Keratinocyte (primary cell): Measurements from ENCODE around the gene HDAC7. TPM values are rescaled to one million over a fixed set of nuclear protein-coding genes. Genes with fewer than 3 reads are reported as not detected.

ENCODE experiments used
- DNase-seq: peaks from one replicate; pipeline ENCODE4 v3.0.0-alpha.2; 2011; ENCODE audit warnings: low read depth, missing footprints, low spot score
- FAIRE-seq: peaks from 2 replicates; lab custom pipeline; 2011; peaks lifted over from hg19 to GRCh38; lab: Jason Lieb, UNC
- H2AFZ ChIP-seq: 2 replicates; pipeline ENCODE4 v1.6.0; 2012; ENCODE audit warnings: low read length, control low read depth, inconsistent platforms; ENCODE audit not compliant: control insufficient read depth
- H3K27ac ChIP-seq: 2 replicates; pipeline ENCODE4 v1.5.1; 2011; ENCODE audit warnings: low read length; ENCODE audit not compliant: control insufficient read depth, insufficient read depth
- H3K27me3 ChIP-seq: 3 replicates; pipeline ENCODE4 v1.6.0; 2011; ENCODE audit warnings: low read length; ENCODE audit not compliant: control insufficient read depth, insufficient read depth; ENCODE audit errors: extremely low read depth
- H3K36me3 ChIP-seq, 2 experiments: 2 replicates in 1 of 2; 3 replicates in 1 of 2; pipeline ENCODE4 v1.5.1; 2011; ENCODE audit warnings: low read length in 2 of 2, mild to moderate bottlenecking in 1 of 2; ENCODE audit not compliant: control insufficient read depth in 2 of 2, insufficient read depth in 2 of 2; ENCODE audit errors: extremely low read depth in 1 of 2
- H3K4me1 ChIP-seq: 3 replicates; pipeline ENCODE4 v1.5.1; 2011; ENCODE audit warnings: low read length; ENCODE audit not compliant: control insufficient read depth, insufficient read depth; ENCODE audit errors: extremely low read depth
- H3K4me2 ChIP-seq: 3 replicates; pipeline ENCODE4 v1.6.0; 2011; ENCODE audit warnings: low read depth, low read length; ENCODE audit not compliant: control insufficient read depth, insufficient read depth; ENCODE audit errors: extremely low read depth
- H3K4me3 ChIP-seq, 3 experiments: fragments of 200-600 bp in 1 of 3; sonication (generic) in 1 of 3; 2 replicates in 2 of 3; 3 replicates in 1 of 3; pipeline ENCODE4 v1.5.1; 2011 to 2016; ENCODE audit warnings: low read length in 3 of 3, mild to moderate bottlenecking in 3 of 3, control low read depth in 2 of 3, inconsistent platforms in 1 of 3, low read depth in 1 of 3, mixed read lengths in 1 of 3, mixed run types in 1 of 3, moderate library complexity in 1 of 3; ENCODE audit not compliant: control insufficient read depth in 2 of 3, insufficient read depth in 2 of 3; ENCODE audit errors: extremely low read depth in 1 of 3
- H3K79me2 ChIP-seq: 2 replicates; pipeline ENCODE4 v1.6.0; 2012; ENCODE audit warnings: low read length; ENCODE audit not compliant: control insufficient read depth, insufficient read depth
- H3K9ac ChIP-seq: 3 replicates; pipeline ENCODE4 v1.6.0; 2011; ENCODE audit warnings: low read length; ENCODE audit not compliant: control insufficient read depth, insufficient read depth; ENCODE audit errors: extremely low read depth
- H3K9me1 ChIP-seq: 3 replicates; pipeline ENCODE4 v1.6.0; 2011; ENCODE audit warnings: low read length; ENCODE audit not compliant: control insufficient read depth, insufficient read depth; ENCODE audit errors: extremely low read depth
- H3K9me3 ChIP-seq: 2 replicates; pipeline ENCODE4 v1.5.1; 2012; ENCODE audit warnings: low read depth, low read length; ENCODE audit not compliant: control insufficient read depth
- H4K20me1 ChIP-seq: 3 replicates; pipeline ENCODE4 v1.6.0; 2011; ENCODE audit warnings: low read length; ENCODE audit not compliant: control insufficient read depth, insufficient read depth; ENCODE audit errors: extremely low read depth
- EZH2 ChIP-seq: IDR thresholded peaks from one replicate; pipeline ENCODE4 v1.6.1; 2012; ENCODE audit warnings: inconsistent platforms, mild to moderate bottlenecking, low read length, moderate library complexity
- dilution Hi-C: fragments of 300-500 bp; cut with MboI; formaldehyde crosslinking; loops from one replicate; pipeline ENCODE4 v1.7.0; 2020; ENCODE audit warnings: low sequenced_read_pairs; ENCODE audit not compliant: extremely low pct_ligation_motif_present
- polyA plus RNA-seq, 5 experiments: library from polyadenylated mRNA; depleted of rRNA in 3 of 5; stranded (reverse) in 3 of 5; stranded (forward) in 1 of 5; unstranded in 1 of 5; fragments of >200 nt; gene quantifications; 1 replicate in 1 of 5; 2 replicates in 3 of 5; 3 replicates in 1 of 5; pipeline versions ENCODE4 v1.2.1 to v1.2.3, GENCODE V29; 2011 to 2012; ENCODE audit warnings: missing spikeins in 2 of 5, low read depth in 1 of 5, low replicate concordance in 1 of 5
- TF ChIP-seq, protein P1 (sequence below), 3 experiments: IDR thresholded peaks in 1 of 3; conservative IDR thresholded peaks in 1 of 3; optimal IDR thresholded peaks in 1 of 3; 2 replicates in 2 of 3; 3 replicates in 1 of 3; pipeline versions ENCODE3 to v1.5.1; 2011; ENCODE audit warnings: low read length in 3 of 3, mild to moderate bottlenecking in 3 of 3, moderate library complexity in 2 of 3, control low read depth in 1 of 3, inconsistent platforms in 1 of 3; ENCODE audit not compliant: insufficient read depth in 2 of 3; ENCODE audit errors: extremely low read depth in 1 of 3

HDAC7 gene
- polyA plus RNA-seq, 1 donor (not counting 4 experiments of a cell fraction or from before 2014, with no cell fraction given), result 17.0 TPM

DNA sequence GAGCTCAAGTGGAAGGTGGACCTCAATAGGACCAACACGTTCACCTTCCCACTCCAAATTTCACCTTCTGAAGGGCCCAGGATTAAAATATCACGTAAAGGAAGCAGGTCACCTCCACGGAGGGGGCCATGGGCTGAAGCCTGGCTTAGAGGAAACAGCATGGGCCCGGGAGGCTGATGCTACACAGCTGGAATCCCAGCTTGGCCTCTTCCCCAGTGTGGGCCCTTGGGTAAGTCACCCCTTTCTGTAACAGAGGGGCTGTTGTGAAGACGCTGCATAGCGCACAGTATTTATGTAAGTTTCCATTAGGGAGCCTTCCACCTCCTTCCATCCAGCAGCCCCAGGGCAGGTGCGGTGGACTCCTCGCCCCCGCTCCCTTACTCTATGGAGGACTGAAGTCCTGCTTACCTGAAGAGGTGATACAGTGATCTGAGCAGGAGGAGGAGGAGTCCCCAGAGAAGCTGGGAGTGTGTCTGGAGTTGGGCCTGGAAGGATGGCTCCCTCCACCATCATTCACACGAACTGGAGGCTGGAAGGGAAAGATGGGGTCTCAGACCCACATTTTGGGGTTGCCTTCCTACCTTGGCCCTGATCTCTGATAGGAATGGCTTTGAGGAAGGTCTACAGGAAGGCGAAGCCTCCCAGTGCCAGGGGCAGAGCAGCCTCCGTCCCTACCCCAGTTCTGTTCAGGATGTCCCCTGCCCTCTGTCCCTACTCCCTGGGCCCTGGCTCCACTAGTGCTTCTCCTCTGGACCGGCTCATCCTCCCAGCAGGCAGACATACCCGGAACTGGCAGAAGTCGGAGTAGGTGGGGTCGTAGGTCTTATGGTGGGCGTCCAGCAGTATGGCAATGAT is 37.2 kb upstream of the HDAC7 start:
- DNase-seq (no peak), FAIRE-seq (no peak)
- H3K4me3 ChIP-seq, result no peak overlapping the region
- peaks cover 6% of the 10 kb centered on the region for H3K9me1 ChIP-seq
- H4K20me1 ChIP-seq, result no peaks in the 10 kb centered on the region
- no peak overlapping the region for H2AFZ ChIP-seq
- dilution Hi-C loops, result no loop called here
- H3K9ac ChIP-seq, result no peak overlapping the region
- no peaks in the 10 kb centered on the region for H3K27me3 ChIP-seq
- TF ChIP-seq EZH2, result no peak
- TF ChIP-seq, protein P1, sequence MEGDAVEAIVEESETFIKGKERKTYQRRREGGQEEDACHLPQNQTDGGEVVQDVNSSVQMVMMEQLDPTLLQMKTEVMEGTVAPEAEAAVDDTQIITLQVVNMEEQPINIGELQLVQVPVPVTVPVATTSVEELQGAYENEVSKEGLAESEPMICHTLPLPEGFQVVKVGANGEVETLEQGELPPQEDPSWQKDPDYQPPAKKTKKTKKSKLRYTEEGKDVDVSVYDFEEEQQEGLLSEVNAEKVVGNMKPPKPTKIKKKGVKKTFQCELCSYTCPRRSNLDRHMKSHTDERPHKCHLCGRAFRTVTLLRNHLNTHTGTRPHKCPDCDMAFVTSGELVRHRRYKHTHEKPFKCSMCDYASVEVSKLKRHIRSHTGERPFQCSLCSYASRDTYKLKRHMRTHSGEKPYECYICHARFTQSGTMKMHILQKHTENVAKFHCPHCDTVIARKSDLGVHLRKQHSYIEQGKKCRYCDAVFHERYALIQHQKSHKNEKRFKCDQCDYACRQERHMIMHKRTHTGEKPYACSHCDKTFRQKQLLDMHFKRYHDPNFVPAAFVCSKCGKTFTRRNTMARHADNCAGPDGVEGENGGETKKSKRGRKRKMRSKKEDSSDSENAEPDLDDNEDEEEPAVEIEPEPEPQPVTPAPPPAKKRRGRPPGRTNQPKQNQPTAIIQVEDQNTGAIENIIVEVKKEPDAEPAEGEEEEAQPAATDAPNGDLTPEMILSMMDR (optimal IDR thresholded peaks at IDR 0.05 in 1 of 3, IDR thresholded peaks at IDR 0.05 in 1 of 3, conservative IDR thresholded peaks at IDR 0.05 in 1 of 3; ENCODE audit: extremely low read depth in 1 of 3, insufficient read depth in 2 of 3, low read length in 3 of 3), result no peak
- peaks cover 20% of the 10 kb centered on the region for H3K4me1 ChIP-seq
- H3K79me2 ChIP-seq, result no peaks in the 10 kb centered on the region
- no peak overlapping the region for H3K27ac ChIP-seq
- H3K9me3 ChIP-seq, result no peaks in the 10 kb centered on the region
- no peak overlapping the region for H3K4me2 ChIP-seq
- H3K36me3 ChIP-seq, result peaks cover 29 to 52% of the 10 kb centered on the region in 2 experiments

DNA sequence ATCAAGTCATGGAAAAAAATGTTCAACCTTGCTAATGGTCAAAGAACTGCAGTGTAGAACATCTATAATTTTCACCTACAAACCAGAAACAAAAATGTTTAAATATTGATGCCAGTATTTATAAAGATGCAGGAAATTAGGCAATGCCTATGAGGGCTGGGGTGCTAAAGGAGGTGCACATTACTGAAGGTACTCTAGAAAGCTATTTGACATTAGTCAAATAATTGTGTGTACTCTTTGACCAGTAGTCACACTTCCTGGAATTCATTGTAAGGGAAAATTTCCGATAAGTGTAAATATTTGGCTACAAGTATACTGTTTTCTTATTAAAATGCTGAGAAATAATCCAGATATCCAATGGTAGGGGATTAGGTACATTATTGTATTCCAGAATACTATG is 36.4 kb upstream of the HDAC7 start:
- DNase-seq (no peak), FAIRE-seq (no peak)
- Histone ChIP-seq H3K9me3 (no peaks in the 10 kb centered on the region), H3K36me3 (peaks cover 28 to 52% of the 10 kb centered on the region in 2 experiments), H3K4me3 (no peak overlapping the region), H2AFZ (no peak overlapping the region), H4K20me1 (no peaks in the 10 kb centered on the region), H3K9me1 (peaks cover 6% of the 10 kb centered on the region), H3K79me2 (no peaks in the 10 kb centered on the region), H3K27me3 (no peaks in the 10 kb centered on the region), H3K4me1 (peaks cover 20% of the 10 kb centered on the region), H3K27ac (no peak overlapping the region), H3K4me2 (no peak overlapping the region), H3K9ac (no peak overlapping the region)
- no peak for TF ChIP-seq EZH2
- TF ChIP-seq, protein P1 (optimal IDR thresholded peaks at IDR 0.05 in 1 of 3, IDR thresholded peaks at IDR 0.05 in 1 of 3, conservative IDR thresholded peaks at IDR 0.05 in 1 of 3; ENCODE audit: extremely low read depth in 1 of 3, insufficient read depth in 2 of 3, low read length in 3 of 3), result no peak
- dilution Hi-C loops, result no loop called here
